ENCODE data around the gene SPATA2L. TPM values are rescaled to one million over a fixed set of nuclear protein-coding genes. Genes with fewer than 3 reads are reported as not detected.

The SPATA2L gene
- total RNA-seq, 1 experiment from 2014 or later = 6.0 TPM

DNA sequence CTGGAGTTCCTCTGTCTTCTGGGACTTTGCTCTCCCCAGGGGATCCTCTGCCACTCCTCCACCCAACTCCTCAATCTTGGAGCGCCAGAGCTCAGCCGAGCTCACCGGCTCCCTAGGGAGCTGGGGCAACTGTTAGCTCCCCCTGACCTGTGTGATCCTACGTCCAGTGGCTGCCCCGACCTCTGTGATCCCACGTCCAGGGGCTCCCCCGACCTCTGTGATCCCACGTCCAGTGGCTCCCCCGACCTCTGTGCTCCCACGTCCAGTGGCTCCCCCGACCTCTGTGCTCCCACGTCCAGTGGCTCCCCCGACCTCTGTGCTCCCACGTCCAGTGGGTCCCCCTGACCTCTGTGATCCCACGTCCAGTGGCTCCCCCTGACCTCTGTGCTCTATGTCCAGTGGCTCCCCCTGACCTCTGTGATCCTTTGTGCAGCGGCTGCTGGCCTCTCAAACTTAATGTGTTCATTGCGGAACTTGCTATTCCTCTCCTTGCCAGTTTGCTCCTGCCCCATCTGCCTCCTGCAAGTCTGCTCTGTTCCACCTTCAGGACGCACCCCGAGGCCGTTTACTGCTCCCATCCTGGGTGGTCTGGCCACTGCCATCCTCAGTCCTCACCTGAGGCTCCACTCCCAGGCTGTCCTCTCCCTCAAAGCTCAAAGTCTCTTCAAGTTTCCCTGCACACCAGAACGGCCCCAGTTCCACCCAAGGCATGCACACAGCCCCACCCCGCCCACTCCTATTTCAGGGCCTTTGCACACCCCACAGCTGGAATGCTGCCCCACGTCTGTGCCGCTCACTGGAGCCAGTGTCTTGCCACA lies 16.4 kb upstream of the SPATA2L start:
- H3K27ac ChIP-seq = no peak overlapping the region

DNA sequence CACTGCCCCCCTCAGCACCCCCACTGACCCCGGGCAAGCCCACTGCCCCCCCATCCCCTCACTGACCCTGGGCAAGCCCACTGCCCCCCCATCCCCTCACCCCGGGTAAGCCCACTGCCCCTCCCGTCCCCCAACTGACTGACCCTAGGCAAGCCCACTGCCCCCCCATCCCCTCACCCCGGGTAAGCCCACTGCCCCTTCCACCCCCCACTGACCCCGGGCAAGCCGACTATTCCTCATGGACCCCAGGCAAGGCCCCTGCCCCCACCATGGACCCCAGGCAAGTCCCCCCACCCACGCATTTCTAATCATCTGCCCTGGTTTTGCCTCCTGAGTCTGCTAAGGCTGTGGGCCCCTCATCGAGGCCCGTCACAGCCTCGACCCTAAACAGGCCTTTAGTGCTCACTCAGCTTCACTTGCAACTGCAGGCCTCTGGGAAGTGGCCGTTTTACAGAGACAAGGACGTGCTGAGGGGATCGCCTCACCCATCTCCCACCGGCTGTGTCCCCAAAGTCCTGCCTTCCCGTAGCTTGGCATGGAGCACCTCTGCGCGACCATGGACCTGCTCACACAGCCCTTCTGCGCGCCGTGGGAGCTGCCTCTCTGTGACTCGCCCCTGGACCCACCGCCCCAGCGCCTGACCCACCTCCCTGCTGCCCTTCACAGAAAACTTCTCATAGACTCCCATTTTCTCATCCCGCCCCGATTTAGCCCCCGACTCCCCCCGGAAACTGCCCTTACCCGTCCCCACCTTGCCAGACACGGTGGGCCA lies 15.6 kb upstream of the SPATA2L start:
- no peak overlapping the region for H3K27ac ChIP-seq
- no peaks in the 10 kb centered on the region for H3K4me1 ChIP-seq
- DNase-seq = no peak
- no peak overlapping the region for H3K4me3 ChIP-seq
- H3K27me3 ChIP-seq = no peaks in the 10 kb centered on the region
- H3K9me3 ChIP-seq (replicated peaks) = no peaks in the 10 kb centered on the region
- no peaks in the 10 kb centered on the region for H3K36me3 ChIP-seq

More for the DNA sequence above, 16.4 kb upstream of the SPATA2L start:
- peaks cover 4% of the 10 kb centered on the region; the same call in 1 of the 2 replicates for H3K36me3 ChIP-seq
- H3K27me3 ChIP-seq = no peaks in the 10 kb centered on the region
- DNase-seq = no peak
- peaks cover 6% of the 10 kb centered on the region for H3K4me1 ChIP-seq
- H3K9me3 ChIP-seq (replicated peaks) = no peaks in the 10 kb centered on the region
- no peak overlapping the region for H3K4me3 ChIP-seq

DNA sequence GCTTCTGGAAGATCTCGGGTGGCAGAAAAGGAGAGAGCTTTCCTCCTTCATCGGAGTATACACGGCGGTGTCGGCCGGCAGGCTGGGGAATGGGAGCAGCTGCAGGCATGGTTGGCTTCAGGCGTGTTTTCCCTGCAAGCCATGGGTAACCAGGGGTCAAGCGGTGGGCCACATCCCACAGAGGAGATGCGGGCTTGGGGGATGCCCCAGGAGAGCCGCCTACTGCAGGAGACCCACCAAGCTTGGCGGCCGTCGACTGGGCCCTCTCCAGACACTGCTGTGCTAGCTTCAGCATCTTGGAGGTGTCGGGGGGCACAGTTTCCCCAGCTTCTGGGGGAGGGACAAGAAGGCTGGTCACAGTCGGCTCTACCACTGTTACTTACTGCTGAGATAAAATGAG lies 15.0 kb upstream of the SPATA2L start:
- Histone ChIP-seq H3K36me3 (no peaks in the 10 kb centered on the region), H3K27ac (no peak overlapping the region), H3K4me3 (no peak overlapping the region), H3K9me3 (replicated peaks) (no peaks in the 10 kb centered on the region), H3K27me3 (no peaks in the 10 kb centered on the region), H3K4me1 (no peaks in the 10 kb centered on the region)
- DNase-seq = no peak

DNA sequence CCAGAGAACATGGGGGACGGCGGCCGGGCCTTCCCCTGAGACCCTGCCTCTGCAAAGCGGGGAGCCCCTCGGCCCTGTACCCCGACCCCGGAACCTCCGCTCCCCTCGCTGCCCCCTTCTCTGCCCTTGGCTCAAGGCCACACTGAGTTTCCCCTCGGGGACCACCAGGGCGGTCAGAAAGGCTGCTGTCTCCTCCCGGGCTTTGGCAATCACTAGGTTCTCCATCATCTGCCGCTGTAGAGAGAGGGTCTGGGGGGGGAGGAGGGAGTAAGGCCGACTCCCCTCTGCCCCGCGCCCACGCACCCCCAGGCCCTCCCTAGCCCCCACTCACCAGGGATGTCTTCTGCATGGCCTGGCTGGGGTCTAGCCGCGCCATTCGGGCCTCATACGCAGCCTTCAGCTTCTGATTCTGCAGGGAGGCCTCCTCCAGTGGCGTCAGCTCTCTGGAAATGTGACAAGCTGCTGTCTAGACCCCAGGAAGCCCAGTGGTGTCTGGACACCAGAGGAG lies 10.8 kb upstream of the SPATA2L start:
- Histone ChIP-seq H3K27ac (no peak overlapping the region), H3K4me1 (no peaks in the 10 kb centered on the region), H3K4me3 (no peak overlapping the region), H3K9me3 (replicated peaks) (no peaks in the 10 kb centered on the region), H3K27me3 (no peaks in the 10 kb centered on the region), H3K36me3 (no peaks in the 10 kb centered on the region)
- DNase-seq = no peak

DNA sequence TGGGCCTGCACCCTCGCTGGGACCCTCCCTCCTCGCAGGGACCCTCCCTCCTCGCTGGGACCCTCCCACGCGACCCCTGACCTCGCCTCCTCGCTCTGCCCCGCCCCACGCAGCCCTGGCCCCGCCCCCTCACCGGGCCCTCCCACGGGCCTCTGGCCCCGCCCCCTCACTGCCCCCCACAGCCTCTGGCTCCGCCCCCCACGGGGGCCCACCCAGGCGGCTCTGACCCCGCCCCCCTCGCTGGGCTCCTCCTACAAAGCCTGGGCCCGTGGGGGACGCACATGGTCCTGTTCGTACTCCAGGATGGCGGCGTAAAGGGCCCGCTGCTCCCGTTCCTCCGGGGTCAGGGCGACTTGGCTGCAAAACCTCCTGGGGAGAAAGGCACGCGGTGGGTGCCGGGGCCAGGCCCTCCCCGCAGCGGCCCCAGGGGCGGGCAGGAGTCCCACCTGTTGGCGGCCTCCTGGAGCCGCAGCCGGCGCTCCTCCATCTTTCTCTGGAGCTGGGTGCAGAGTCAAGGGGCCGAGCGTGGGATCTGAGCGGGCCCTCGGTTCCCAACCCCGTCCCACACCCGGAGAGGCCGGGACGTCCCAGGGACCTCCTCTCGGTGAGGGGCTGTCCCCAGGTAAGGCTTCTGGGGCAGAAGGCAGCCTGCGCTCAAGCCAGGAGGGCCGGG lies 10.2 kb upstream of the SPATA2L start:
- Histone ChIP-seq H3K4me3 (no peak overlapping the region), H3K9me3 (replicated peaks) (no peaks in the 10 kb centered on the region), H3K4me1 (no peaks in the 10 kb centered on the region), H3K27me3 (no peaks in the 10 kb centered on the region), H3K27ac (no peak overlapping the region), H3K36me3 (no peaks in the 10 kb centered on the region)
- DNase-seq = no peak

DNA sequence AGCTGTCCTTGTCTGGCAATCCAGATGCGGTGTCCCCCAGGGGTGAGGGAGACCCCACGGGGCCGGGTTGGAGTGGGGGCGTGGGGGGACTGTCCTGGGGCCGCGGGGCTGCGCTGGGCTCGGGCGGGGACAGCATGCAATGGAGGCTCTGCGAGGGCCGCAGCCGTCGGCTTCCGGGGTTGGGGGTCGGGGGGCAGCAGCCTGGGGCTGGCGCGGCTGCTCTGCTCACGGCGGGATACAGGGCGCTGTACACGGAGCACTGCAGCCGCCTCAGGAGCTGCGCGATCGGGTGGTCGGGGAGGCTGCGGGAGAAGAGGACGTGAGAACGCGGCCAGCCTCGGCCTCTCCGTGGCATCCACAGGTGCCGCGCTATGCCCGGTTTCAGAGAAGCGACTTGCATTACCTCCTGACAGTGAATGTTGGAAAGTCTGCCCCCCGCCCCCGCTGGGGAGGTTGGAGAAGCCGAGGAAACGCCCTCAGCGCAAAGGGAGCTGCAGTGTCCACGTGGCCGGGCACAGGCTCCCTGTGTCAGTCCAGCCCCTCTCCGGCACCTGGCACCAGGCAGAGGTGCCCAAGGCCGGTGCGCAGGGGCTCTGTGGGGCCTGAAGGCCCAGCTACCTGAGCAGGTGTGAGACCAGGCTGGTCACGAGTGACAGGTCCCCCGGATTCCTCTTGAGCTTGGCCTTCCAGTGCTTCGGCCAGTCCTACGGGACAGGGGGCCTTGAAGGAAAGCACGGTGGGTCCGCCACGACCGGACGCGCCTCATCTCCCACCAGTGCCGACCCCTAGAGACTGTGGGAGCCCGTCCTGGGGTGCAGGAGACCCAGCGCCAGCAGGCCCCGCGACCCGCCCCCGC lies 9.4 kb upstream of the SPATA2L start:
- Histone ChIP-seq H3K4me3 (no peak overlapping the region), H3K4me1 (no peaks in the 10 kb centered on the region), H3K27ac (no peak overlapping the region), H3K27me3 (no peaks in the 10 kb centered on the region), H3K9me3 (replicated peaks) (no peaks in the 10 kb centered on the region), H3K36me3 (no peaks in the 10 kb centered on the region)
- no peak for DNase-seq

DNA sequence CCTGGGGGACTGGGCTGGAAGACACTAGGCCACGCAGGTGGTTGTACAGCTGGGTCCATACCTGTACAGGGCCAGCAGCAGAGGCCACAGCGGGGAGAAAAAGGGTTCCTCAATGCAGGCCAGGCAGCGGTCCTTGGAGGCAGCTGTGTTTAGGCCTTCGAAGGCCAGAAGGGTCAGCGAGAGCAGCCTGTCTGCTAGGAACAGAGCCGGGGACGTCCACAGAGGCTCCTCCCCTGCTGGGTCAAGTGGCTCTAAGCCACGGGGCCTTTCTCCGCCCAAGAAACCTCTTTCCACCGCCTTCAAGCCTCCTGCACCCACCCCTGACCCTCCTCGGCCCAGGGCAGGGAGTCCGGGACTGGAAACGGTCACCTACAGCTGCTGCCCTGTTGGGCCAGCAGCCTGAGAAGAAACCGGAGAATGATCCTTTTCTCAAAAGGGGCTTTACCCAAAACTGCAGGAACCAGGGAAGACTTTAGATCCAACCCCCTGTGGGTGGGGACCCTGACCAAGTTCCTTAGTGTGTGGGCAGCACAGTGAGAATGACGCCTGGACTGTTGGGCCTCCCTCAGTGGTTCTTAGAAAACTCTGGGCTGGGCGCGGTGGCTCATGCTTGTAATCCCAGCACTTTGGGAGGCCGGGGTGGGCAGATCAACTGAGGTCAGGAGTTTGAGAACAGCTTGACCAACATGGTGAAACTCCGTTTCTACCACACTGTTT lies 8.4 kb upstream of the SPATA2L start:
- no peaks in the 10 kb centered on the region for H3K36me3 ChIP-seq
- no peak overlapping the region for H3K4me3 ChIP-seq
- H3K9me3 ChIP-seq (replicated peaks) = no peaks in the 10 kb centered on the region
- H3K27me3 ChIP-seq = no peaks in the 10 kb centered on the region
- no peak overlapping the region for H3K27ac ChIP-seq
- H3K4me1 ChIP-seq = no peaks in the 10 kb centered on the region
- DNase-seq = no peak

DNA sequence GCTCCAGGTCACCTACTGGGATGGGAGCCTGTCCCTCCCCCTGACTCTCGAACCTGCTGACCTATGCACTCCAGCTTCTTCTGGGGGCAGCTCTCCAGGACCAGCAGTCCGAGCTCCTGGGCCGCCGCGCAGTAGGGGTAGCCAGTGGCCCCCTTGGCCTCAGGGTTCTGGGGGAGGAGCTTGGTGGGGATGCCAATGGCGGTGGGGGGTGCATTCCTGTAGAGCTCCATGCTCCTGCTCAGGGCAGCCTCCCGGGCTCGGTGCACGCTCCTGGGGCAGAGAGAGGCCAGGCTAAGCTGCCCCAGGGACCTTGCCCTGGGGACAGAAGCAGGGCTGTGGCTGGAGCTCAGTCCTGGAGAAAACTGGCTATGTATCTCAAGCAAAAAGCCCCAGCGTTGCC lies 7.7 kb upstream of the SPATA2L start:
- Histone ChIP-seq H3K4me3 (no peak overlapping the region), H3K27ac (no peak overlapping the region), H3K36me3 (no peaks in the 10 kb centered on the region), H3K4me1 (no peaks in the 10 kb centered on the region), H3K9me3 (replicated peaks) (no peaks in the 10 kb centered on the region), H3K27me3 (no peaks in the 10 kb centered on the region)
- DNase-seq = no peak

DNA sequence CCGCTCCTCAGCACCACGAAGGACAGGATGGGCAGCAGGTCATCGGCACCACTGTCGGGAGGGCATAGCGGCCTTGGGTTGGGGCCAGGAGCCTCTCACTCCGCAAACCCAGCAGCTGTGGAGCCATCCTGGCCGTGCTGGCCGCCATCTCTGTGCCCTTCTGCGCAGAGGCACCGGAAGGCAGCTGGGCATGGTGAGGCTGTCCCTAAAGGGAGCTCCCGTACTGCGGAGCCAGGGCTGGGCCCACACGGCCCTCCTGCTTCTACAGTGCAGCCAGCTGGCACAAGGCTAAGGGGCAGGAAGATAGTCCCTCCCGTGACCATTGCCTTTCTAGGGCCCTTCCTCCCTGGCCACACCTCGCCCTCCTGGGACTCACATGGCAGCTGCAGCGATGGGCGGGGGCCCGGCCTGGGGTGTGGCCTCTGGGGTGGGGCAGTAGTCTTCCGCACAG lies 7.0 kb upstream of the SPATA2L start:
- Histone ChIP-seq H3K27ac (no peak overlapping the region), H3K4me3 (no peak overlapping the region), H3K4me1 (no peaks in the 10 kb centered on the region), H3K9me3 (replicated peaks) (no peaks in the 10 kb centered on the region), H3K27me3 (no peaks in the 10 kb centered on the region), H3K36me3 (no peaks in the 10 kb centered on the region)
- DNase-seq = no peak

DNA sequence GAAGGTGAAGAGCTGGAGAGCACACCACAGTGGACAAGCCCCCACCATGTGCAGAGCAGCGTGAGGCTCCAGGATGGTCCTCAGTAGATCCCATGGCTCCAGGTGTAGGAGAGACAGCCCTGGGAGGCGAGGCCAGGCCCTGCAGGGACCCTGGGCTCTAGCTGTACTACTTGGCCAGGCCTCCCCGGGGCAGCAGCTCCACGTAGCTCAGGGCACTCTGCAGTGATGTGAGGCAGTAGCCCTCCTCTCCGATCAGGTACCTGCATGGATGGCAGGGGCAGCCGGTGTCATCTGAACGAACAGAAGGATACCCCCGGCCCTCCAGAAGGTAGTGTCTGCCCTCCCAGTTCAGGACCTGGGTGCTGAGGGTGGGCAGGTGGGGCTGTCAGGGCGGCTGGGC lies 6.2 kb upstream of the SPATA2L start:
- DNase-seq = no peak
- Histone ChIP-seq H3K27ac (no peak overlapping the region), H3K36me3 (no peaks in the 10 kb centered on the region), H3K27me3 (no peaks in the 10 kb centered on the region), H3K4me3 (no peak overlapping the region), H3K9me3 (replicated peaks) (no peaks in the 10 kb centered on the region), H3K4me1 (no peaks in the 10 kb centered on the region)

DNA sequence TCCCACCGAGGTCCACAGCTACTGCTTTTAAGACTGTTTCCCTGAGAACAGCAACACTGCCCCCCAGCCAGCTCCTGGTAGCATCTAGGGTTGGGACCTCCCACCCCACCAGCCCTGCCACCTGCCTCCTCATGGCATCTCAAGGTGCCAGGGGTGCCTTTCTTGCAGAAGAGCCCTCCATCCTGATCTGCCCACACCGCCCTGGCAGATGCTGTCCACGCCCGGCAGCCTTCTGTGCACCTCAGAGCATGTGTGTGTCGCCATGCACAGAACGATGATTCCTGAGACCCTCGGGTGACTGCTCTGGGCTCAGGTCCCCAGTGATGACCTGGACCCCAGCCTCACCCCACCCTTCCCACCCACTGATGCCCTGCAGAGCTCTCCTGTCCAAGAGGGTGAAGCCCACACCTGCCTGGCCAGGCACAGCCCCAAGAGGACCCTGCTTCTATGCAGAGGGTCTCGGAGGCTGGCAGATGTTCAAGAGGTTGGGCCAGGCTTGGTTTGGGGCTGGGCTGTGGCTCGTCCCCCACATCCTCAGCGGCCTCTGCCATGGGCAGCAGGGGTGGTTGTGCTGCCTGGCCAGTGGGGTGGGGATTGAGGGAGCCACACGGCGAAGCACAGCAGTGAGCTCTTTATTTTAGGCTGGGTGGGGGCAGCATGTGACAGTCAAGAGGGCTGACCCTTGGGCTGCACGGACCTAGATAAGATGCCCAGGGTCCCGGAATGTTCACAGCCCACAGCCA lies 5.2 kb upstream of the SPATA2L start:
- H3K27ac ChIP-seq = no peak overlapping the region
- no peaks in the 10 kb centered on the region for H3K9me3 ChIP-seq (replicated peaks)
- H3K27me3 ChIP-seq = no peaks in the 10 kb centered on the region
- no peaks in the 10 kb centered on the region for H3K36me3 ChIP-seq
- H3K4me1 ChIP-seq = no peaks in the 10 kb centered on the region
- H3K4me3 ChIP-seq = no peak overlapping the region
- DNase-seq = no peak

DNA sequence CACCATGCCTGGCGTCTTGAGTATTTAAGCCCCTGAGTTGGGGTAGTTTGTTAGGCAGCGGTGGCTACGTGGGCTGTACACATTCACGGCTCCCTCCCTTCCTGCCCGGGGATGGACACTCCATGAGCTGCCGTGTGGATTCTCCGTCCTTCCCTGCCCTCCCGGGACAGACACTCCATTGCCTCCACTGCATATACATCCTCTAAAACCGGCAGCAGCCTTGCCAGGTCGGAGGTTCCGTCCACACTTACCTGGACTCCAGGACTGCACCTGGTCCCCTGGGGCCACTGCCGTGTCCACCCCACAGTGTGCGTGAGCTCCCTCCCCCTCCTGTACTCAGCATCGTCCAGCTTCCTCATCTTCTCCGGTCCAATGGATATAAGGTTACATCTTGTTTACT lies 3.5 kb upstream of the SPATA2L start:
- no peak for DNase-seq
- Histone ChIP-seq H3K36me3 (no peaks in the 10 kb centered on the region), H3K27ac (no peak overlapping the region), H3K4me1 (peaks cover 5% of the 10 kb centered on the region; the same call in 1 of the 2 replicates), H3K27me3 (no peaks in the 10 kb centered on the region), H3K9me3 (replicated peaks) (no peaks in the 10 kb centered on the region), H3K4me3 (no peak overlapping the region)

DNA sequence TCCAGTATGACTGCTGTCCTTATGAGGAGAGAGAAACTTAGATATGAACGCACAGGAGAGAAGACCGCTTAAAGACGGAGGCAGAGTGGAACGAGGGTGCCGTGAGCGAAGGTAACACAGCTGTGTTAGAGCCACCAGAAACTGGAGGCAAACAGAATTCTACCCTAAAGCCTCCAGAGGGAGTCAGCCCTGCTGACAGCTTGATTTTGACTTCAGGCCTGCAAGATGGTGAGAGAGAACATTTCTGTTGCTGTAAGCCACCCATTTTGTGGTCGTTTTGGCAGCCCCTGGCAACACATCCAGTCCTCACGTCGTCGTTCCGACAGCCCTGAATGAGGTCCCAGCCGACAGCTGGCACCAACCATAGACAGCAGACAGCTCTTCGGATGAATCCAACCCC lies 2.8 kb upstream of the SPATA2L start:
- DNase-seq = no peak
- peaks cover 10% of the 10 kb centered on the region; the same call in 1 of the 2 replicates for H3K4me1 ChIP-seq
- H3K27ac ChIP-seq = no peak overlapping the region
- no peaks in the 10 kb centered on the region for H3K27me3 ChIP-seq
- H3K36me3 ChIP-seq = no peaks in the 10 kb centered on the region
- H3K4me3 ChIP-seq = no peak overlapping the region
- no peaks in the 10 kb centered on the region for H3K9me3 ChIP-seq (replicated peaks)

Measured in SJCRH30 (cell line).